Calu3 (cell line): ENCODE measurements around the gene CALML5. TPM values are rescaled to one million over a fixed set of nuclear protein-coding genes. Genes with fewer than 3 reads are reported as not detected.

Experiments
- BruUV-seq: library from RNA; stranded (reverse); fragments of 400-500 nt; replicated peaks from 2 replicates; lab custom pipeline; 2021; lab: Mats Ljungman, UMichigan
- CTCF ChIA-PET: fragments of 300-600 bp; sonication (Branson Sonifier 250); formaldehyde crosslinking; loops from one replicate; lab custom pipeline; 2022; ENCODE audit warnings: antibody characterized with exemption; lab: Charles Lee
- DNase-seq: peaks from one replicate; pipeline ENCODE4 v3.0.0; 2022
- H3K27ac Mint-ChIP-seq: one replicate; pipeline ENCODE4 v1.8.0; 2022; ENCODE audit warnings: mixed read lengths; ENCODE audit not compliant: unreplicated experiment
- H3K27me3 Mint-ChIP-seq: one replicate; pipeline ENCODE4 v1.8.0; 2022; ENCODE audit warnings: mixed read lengths; ENCODE audit not compliant: unreplicated experiment
- H3K36me3 Mint-ChIP-seq: one replicate; pipeline ENCODE4 v1.8.0; 2022; ENCODE audit warnings: mild to moderate bottlenecking, moderate library complexity, mixed read lengths; ENCODE audit not compliant: insufficient read depth, unreplicated experiment
- H3K4me1 Mint-ChIP-seq: one replicate; pipeline ENCODE4 v1.8.0; 2022; ENCODE audit warnings: mild to moderate bottlenecking, low read depth, mixed read lengths; ENCODE audit not compliant: unreplicated experiment
- H3K4me3 Mint-ChIP-seq: one replicate; pipeline ENCODE4 v1.8.0; 2022; ENCODE audit warnings: mild to moderate bottlenecking, low read depth, moderate library complexity, mixed read lengths; ENCODE audit not compliant: unreplicated experiment
- H3K9me3 Mint-ChIP-seq: one replicate; pipeline ENCODE4 v1.8.0; 2022; ENCODE audit warnings: low read depth, mixed read lengths; ENCODE audit not compliant: unreplicated experiment
- intact Hi-C: fragments of 100-400 bp; cut with micrococcal nuclease; formaldehyde crosslinking; loops from one replicate; pipeline ENCODE4 v1.10.0; 2022; ENCODE audit not compliant: unreplicated experiment
- total RNA-seq: library from RNA; stranded (reverse); gene quantifications from 2 replicates; pipeline ENCODE4 v1.2.3, GENCODE V29; 2022
- TF ChIP-seq, protein P1 (sequence below): fragments of 200-600 bp; IDR thresholded peaks from one replicate; pipeline ENCODE4 v1.8.0; 2022; ENCODE audit warnings: antibody characterized with exemption; ENCODE audit not compliant: unreplicated experiment

CALML5 gene
- total RNA-seq, 1 experiment from 2014 or later: not detected

DNA sequence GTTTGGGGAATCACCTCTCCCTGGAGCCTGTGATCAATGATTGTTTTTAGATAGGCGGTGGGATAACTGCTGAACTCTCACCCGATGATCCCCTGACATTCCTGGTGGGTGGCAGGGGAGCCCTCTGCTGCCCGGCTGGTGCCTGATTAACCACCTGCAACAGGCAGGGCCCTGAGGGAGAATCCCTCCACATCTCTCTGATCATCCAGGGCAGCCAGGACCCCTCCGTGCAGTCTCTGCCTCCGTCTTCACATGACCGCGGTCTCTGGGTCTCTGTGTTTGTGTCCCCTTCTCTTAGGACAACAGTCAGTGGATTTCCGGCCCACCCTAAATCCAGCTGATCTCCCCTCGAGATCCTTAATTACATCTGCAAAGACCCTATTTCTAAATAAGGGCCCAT lies 17.4 kb downstream of the CALML5 start:
- no peaks in the 10 kb centered on the region for H3K4me1 Mint-ChIP-seq
- TF ChIP-seq, protein P1, sequence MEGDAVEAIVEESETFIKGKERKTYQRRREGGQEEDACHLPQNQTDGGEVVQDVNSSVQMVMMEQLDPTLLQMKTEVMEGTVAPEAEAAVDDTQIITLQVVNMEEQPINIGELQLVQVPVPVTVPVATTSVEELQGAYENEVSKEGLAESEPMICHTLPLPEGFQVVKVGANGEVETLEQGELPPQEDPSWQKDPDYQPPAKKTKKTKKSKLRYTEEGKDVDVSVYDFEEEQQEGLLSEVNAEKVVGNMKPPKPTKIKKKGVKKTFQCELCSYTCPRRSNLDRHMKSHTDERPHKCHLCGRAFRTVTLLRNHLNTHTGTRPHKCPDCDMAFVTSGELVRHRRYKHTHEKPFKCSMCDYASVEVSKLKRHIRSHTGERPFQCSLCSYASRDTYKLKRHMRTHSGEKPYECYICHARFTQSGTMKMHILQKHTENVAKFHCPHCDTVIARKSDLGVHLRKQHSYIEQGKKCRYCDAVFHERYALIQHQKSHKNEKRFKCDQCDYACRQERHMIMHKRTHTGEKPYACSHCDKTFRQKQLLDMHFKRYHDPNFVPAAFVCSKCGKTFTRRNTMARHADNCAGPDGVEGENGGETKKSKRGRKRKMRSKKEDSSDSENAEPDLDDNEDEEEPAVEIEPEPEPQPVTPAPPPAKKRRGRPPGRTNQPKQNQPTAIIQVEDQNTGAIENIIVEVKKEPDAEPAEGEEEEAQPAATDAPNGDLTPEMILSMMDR: no peak
- CTCF ChIA-PET: no interaction called here
- intact Hi-C loops: no loop called here
- no TSS peak for BruUV-seq
- no peaks in the 10 kb centered on the region for H3K36me3 Mint-ChIP-seq
- no peaks in the 10 kb centered on the region for H3K9me3 Mint-ChIP-seq
- no peak overlapping the region for H3K4me3 Mint-ChIP-seq
- no peak overlapping the region for H3K27ac Mint-ChIP-seq
- no peaks in the 10 kb centered on the region for H3K27me3 Mint-ChIP-seq
- DNase-seq: no peak

- CTCF ChIA-PET: no interaction called here
- Mint-ChIP-seq H3K27ac (no peak overlapping the region), H3K9me3 (no peaks in the 10 kb centered on the region), H3K4me1 (no peaks in the 10 kb centered on the region), H3K27me3 (no peaks in the 10 kb centered on the region), H3K36me3 (no peaks in the 10 kb centered on the region), H3K4me3 (no peak overlapping the region)
- DNase-seq: no peak
- intact Hi-C loops: no loop called here
- BruUV-seq: no TSS peak
- TF ChIP-seq, protein P1: no peak
Observed at GRCh38 chr10:5481121-5481520, 18.2 kb downstream of the CALML5 start.

DNA sequence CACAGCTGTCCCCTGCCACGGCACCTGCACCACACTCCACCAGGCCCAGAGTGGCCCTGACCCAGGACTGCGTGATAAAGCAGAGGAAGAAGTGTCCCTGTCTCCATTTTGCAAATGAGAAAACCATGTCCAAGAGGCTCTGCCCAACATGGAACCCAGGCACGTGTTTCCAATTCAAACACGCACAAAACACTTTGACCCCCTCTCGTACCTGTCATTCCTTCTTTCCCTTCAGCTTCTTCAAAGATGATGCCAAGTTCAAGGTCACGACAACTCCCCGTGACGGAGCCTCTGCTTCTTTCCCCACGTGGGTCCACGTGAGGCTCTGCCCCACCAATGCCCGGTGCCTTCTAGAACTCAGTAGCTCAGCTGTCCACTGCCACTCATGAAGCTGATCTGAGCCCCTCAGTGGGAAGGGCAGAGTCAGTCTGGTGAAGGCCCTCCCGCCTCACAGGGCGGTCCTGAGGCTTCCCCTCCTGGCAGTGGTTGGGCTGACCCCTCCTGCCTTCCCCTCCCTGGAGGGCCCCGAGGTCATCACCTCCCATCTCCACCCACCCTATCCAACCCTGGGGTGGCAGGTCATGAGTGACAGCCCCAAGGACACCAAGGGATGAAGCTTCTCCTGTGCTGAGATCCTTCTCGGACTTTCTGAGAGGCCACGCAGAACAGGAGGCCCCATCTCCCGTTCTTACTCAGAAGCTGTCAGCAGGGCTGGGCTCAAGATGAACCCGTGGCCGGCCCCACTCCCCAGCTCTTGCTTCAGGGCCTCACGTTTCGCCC lies 19.0 kb downstream of the CALML5 start:
- Mint-ChIP-seq H3K27me3 (no peaks in the 10 kb centered on the region), H3K36me3 (no peaks in the 10 kb centered on the region), H3K4me1 (no peaks in the 10 kb centered on the region), H3K27ac (no peak overlapping the region), H3K9me3 (no peaks in the 10 kb centered on the region), H3K4me3 (no peak overlapping the region)
- TF ChIP-seq, protein P1: no peak
- no peak for DNase-seq
- intact Hi-C loops: no loop called here
- BruUV-seq: no TSS peak
- CTCF ChIA-PET: no interaction called here

DNA sequence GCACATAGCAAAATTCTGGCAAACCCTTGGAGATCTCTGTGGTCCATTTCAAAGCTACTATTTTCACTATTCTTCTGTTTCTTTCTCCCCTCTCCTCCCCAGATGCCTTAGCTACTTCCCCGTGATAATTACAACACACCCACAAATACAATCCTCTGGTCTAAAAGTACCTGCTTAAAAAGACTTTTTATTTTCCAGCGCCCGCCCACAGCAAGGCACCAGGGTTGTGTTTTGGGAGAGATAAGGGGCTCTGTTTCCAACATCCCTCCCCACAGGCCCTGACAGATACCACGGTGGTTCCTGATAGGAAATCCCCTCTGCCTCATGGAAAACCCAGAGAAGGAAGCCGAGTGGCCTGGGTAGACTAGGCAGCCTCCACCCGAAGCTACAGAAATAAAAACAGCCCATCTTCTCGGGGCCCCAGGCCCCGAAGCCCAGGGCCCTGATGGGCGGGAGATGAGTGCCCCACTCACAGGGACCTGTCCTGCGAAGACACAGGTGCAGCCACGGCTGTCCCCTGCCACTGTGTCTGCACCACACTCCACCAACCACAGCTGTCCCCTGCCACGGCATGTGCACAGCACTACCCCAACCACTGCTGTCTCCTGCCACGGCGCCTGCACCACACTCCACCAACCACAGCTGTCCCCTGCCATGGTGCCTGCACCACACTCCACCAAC lies 19.7 kb downstream of the CALML5 start:
- Mint-ChIP-seq H3K27ac (no peak overlapping the region), H3K27me3 (no peaks in the 10 kb centered on the region), H3K4me1 (no peaks in the 10 kb centered on the region), H3K36me3 (no peaks in the 10 kb centered on the region), H3K4me3 (no peak overlapping the region), H3K9me3 (no peaks in the 10 kb centered on the region)
- no peak for DNase-seq
- no TSS peak for BruUV-seq
- TF ChIP-seq, protein P1: no peak
- CTCF ChIA-PET: no interaction called here
- intact Hi-C loops: no loop called here
